GM18858 (cell line): ENCODE measurements around the gene ZSCAN25.
"Not testable (repeated sequence)": the region's sequence is repeated elsewhere in the genome, so short reads cannot be mapped to it uniquely, and the experiment has no call there.

Experiments
- ATAC-seq: cut with Tn5 transposase; IDR thresholded peaks from one replicate; pipeline ENCODE4 v1.9.1; 2021; ENCODE audit not compliant: unreplicated experiment

Gene ZSCAN25

DNA sequence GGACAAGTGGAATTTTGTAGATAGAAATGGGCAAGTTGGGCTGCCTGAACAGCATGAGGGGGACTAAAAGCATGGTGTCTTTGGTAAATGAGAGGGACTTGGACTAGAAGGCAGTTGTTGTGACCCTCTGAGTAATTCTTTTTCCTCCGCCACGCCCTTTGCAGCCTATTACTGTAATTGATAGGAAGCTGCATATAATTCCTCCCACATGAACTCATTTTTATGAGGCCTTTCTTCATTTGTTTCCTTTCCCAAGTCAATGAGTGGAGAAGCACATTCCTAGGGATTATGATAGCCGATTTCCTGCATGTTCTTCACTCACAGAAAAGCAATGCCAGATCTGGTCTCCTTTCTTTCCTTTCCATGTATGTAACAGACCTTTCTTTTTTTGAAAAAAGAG, 27.7 kb downstream of the ZSCAN25 start:
- no peak for ATAC-seq

DNA sequence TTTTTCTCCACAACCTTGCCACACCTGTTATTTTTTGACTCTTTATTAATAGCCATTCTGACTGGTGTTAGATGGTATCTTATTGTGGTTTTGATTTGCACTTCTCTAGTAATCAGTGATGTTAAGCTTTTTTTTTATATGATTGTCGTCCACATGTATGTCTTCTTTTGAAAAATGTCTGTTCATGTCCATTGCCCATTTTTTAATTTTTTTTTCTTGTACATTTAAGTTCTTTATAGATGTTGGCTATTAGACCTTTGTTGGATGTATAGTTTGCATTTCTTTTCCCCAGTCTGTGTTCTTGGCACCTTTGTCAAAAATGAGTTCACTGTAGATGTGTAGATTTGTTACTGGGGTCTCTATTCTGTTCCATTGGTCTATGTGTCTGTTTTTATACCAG, 28.8 kb downstream of the ZSCAN25 start:
- no peak for ATAC-seq

DNA sequence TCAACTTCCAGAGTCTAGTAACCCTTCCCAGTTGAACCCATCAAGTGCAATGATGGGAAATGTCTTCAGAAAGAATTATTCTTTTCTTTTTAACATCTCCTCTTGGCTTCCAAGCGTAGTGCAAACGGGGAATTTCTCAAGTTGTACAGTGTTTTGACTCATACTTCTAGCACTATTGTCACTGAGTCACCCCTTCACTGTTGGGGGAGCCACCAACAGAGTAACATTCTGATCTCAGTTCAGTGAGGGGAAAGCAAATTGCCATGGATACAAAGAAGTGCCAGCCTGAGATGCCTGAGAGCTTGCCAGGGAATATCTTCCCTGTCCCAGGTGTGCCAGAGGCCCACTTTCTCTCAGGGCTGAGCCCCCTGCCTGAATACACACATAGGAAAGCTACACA, 32.1 kb downstream of the ZSCAN25 start:
- ATAC-seq = no peak

DNA sequence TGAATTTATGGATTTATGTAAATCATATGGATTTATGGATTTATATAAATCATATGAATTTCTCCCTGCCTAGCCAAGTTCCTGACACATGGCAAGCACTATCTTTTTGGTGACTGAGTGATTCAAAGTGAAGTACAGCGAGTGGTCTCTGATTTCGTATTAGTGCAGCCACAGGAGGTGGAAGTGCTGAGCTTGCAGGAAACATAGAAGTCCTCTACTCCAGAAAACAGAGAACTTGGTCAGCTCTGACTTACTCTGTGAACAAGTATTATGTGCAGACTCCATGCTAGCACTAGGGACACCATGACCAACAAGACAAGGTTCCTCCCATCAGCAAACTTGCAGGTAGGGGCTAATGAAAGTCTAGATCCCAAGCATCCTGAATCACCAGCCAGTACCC, 34.5 kb downstream of the ZSCAN25 start:
- ATAC-seq = no peak

DNA sequence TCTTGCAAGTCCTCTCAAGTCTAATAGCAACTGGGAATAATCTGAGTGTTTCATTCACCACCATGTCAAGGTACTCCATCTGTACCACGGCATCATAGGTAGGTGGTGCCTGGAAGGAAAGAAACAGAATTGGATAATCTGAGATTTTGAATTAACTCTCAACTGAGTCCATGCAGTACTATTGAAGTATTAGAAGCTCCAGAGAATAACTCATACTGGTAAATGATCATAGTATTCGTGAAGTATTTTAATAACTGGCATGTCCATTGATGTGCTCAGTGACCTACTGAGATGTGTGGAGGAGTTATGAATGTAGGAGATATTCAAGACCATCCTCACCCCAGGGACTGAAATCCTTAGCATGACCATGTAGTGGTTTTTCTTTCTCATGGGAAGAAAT, 35.9 kb downstream of the ZSCAN25 start:
- ATAC-seq = no peak

DNA sequence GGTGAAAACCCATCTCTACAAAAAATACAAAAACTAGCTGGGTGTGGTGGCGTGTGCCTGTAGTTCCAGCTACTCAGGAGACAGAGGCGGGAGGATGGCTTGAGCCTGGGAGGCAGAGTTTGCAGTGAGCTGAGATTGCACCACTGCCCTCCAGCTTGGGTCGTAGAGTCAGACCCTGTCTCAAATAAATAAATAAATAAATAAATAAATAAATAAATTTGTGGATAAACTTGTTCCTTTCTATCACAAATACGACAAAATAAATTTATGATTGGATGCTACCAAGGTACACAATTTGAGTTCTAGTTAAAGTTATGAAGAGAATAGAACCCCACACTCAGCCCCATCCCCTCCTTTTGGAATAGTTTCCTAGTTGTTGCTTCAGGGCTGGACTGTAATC, 36.5 kb downstream of the ZSCAN25 start:
- ATAC-seq = not testable (repeated sequence)

DNA sequence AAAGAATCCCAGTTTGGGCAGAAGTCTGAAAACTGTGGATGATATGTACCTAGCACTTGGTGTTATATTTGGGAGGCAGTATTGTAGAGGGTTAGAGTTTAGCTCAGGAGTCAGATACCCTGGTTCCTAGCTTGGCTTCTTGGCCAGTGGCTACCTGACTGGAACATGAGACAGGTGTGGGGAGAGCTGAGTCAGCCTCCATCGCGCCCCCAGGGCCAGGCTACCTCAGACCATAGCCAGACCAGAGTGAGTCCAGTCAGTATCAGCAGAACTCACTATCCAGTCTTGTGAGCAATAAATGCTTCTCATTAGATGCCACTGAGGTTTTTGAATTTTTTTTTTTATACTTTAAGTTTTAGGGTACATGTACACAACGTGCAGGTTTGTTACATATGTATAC, 37.0 kb downstream of the ZSCAN25 start:
- ATAC-seq = no peak

DNA sequence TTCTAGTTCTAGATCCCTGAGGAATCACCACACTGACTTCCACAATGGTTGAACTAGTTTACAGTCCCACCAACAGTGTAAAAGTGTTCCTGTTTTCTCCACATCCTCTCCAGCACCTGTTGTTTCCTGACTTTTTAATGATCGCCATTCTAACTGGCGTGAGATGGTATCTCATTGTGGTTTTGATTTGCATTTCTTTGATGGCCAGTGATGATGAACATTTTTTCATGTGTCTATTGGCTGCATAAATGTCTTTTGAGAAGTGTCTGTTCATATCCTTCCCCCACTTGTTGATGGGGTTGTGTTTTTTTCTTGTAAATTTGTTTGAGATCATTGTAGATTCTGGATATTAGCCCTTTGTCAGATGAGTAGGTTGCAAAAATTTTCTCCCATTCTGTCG, 37.9 kb downstream of the ZSCAN25 start:
- ATAC-seq = not testable (repeated sequence)

DNA sequence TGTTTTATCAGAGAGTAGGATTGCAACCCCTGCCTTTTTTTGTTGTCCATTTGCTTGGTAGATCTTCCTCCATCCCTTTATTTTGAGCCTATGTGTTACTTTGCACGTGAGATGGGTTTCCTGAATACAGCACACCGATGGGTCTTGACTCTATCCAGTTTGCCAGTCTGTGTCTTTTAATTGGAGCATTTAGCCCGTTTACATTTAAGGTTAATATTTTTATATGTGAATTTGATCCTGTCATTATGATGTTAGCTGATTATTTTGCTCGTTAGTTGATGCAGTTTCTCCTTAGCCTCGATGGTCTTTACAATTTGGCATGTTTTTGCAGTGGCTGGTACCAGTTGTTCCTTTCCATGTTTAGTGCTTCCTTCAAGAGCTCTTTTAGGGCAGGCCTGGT, 41.1 kb downstream of the ZSCAN25 start:
- ATAC-seq = not testable (repeated sequence)

DNA sequence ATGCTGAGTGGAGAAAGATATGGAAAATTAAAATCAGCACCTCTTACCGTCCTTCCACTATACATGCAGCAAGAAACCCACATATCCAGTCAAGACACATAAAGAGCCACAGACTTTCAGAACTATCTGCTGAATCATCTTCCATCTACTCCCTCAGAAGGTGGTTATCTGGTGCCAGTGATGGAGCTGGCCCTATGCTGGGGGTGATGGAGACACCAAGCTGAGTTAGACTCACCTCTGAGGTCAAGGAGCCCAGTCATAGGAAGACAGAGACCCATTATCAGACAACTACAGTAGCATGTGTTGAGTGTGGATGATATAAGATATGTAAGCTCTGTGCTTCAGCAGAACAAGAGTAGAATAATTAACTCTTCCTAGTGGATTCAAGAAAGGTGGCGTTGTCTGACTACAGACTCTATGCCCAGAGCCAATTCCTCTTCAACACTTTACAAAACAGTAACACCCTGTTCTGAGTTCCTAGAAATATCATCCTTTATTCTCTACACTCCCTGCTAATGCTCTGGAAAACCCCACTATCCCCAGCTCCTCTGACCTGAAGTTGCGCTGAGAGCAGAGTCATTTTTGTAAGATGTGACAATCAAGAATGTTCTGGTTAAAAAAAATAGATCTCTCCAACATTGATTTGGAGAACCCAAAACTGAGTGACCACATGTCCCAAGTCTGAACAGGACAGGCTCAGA, 48.7 kb downstream of the ZSCAN25 start:
- no peak for ATAC-seq

DNA sequence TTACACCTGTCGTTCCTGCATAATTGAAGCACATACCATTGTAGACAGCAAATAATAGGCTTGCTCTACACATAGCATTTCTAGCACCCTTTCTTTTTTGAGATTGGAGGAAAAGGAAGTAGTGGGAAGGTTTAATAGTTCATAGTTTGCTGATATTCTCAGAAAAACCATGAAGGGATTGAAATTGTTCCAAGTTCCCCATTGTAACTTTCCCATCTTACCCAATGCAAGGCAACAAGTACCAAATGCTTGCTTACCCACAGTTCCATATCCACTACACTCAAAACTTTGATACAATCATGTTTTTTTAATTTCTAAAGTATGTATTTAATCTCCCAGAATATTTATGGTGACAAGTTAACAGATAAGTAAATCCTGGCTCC, 49.3 kb downstream of the ZSCAN25 start:
- no peak for ATAC-seq

DNA sequence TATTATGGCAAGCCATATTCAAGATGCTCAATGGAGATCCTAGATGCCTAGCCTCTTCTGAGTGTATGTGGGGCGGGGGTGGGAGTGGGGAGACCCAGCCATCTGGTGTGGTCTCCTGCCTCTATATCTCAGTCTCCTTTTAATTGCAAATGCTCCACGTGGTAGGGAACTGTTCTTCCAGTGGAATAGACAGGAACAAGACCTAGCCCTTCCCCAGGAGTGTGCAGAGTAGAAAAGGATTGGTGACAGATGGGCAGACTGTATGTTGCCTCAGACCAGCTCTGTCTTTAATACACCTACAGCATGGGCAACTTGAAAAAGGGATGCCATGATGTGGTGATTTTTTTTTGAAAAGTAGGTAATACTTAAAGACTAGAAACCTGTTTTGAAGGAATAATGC, 50.4 kb downstream of the ZSCAN25 start:
- no peak for ATAC-seq

DNA sequence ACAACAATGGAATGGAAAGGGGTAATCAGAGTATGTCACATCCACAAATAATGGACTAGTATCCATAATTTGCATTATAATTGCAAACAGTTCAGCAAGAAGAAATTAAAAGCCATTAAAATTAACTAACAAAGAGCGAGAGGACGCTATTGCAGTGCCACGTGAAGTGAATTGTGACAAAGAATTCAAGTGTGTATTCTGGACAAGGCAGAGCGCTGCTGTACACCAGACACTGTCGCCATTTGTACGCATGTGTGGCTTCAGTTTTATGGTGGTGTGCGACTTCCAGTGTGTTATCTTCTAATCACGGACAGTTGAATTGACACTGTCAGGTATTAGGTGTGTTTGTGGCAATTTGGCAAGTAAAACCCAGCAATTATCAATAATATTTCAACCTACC, 51.8 kb downstream of the ZSCAN25 start:
- ATAC-seq = no peak

DNA sequence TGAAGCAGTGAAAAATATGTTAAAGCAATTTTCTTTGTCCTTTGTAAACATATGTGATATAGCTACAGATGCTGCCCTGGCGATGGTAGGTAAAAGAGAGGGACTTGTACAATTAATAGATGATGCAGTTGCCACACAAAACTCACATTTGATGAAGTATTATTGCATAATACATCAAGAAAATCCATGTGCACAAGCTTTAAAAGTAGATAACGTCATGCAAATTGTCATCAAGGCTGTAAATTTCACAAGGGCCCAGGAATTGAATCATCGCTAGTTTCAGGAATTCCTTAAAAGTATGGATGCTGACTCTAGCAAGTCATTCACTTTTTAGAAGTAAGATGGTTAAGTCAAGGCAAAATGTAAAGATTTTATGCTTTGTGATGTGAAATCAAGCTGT, 53.0 kb downstream of the ZSCAN25 start:
- ATAC-seq = no peak

DNA sequence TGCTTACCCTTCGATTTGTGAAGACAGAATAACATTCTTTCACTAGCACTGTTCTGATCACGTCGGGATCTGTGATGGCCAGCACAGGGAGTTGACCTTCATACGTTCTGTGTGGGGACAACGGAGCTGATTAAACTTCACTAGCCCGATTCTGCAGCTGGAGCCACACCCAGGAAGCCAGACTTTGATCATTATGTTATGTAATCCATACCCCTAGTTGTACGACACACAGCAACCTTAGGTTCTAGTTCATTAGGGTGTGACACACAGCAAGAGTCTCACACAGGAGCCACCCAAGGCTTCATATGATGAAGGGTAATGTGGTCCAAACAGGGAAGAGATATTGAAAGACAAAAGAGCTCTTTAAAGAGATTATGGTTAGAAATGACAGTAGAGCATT, 55.8 kb downstream of the ZSCAN25 start:
- no peak for ATAC-seq

DNA sequence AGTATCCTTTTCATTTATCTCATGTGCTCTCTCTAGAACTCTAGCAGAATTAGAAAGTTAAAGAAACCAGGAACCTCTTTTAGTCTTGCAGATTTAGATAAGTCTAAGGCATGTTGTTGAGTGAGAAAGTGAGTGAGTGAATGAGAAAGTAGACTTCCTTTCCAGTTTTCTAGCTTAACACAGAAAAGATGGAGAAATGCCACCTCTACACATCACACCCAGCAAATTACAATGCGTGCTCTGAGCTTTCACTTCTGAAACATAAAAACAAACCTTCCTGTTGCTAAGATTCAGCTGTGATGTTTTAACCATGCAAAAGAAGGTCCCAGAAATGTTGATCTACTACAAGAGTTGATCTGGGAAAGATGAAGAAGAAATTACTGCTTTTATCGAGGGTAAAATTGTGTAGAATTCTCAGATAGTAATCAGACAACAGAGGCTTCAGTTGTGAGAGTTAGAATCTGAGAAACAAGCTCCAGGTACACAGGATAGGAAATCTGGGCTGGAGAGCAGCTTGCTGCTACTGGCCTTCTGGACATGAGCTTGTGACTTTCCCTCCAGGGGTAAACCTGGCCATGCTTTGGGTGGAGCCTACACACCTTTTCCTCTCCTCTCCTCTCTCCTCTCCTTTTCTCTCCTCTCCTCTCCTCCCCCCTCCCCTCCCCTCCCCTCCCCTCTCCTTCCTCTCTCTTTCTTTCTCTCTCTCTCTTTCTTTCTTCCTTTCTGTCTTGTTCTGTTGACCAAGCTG, 58.4 kb downstream of the ZSCAN25 start:
- ATAC-seq = no peak

DNA sequence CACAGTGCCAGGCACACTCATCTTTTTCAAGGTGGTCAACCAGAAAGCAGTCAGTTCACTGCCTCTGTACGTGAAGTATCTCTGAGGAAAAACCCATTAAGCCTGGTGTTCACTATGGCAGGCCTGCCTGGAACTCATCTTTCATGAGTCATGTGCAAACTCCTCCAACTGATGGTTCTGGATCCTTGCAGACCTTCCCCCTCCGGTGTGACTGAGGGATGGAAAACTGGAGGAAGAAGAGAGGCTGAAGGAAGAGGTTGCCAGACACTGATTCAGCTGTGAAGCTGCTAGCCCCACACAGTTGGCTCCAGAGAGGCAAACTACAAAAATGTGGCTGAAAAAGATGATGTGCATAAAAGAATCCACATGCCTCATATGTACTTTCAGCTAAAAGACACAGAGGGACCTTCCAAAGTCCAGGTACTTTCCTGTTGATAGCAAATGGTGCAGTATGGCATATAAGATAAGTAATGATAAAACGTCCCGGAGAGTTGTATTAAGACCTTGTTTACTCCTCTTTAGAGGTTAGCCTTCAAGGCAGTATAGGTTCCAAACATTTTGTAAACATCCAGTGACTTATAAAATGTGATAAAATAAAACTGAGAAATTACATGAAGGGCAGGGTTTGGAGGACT, 60.4 kb downstream of the ZSCAN25 start:
- no peak for ATAC-seq

DNA sequence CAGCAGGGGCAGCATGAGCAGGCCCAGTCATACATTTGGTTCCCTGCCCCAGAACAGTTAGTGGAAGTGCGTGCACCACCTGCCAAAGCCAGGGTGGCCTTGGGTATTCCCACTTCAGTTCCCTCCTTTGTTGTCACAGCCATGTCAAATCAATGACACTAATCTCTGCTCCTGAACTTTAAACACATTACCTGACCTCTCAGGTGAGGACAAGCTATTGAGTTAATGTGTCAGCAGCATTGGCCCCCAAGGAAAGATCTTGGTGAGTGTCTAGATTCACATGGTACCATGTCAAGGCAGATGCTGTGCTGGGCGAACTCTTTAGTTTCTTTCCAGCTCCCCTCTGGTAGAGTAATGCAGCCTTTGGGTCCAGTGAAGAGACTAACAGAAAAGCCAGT, 60.9 kb downstream of the ZSCAN25 start:
- ATAC-seq = no peak

DNA sequence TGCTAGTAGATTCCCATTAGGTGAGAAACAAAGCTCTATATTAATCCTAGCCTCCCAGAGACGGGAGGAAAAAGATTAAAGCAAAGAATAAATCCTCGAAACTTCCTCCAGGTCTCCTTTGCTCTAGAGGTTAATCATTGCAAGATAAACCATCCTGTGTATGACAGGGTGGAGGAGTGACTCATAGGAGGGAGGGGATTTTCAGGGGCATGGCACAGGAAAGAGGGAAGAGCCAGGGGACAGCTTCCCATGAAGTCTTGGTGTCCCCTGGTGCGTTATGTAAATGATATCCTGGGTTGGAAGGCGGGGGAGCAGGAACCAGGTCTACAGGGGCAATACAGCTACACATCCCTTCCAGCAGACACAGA, 62.3 kb downstream of the ZSCAN25 start:
- ATAC-seq = no peak

DNA sequence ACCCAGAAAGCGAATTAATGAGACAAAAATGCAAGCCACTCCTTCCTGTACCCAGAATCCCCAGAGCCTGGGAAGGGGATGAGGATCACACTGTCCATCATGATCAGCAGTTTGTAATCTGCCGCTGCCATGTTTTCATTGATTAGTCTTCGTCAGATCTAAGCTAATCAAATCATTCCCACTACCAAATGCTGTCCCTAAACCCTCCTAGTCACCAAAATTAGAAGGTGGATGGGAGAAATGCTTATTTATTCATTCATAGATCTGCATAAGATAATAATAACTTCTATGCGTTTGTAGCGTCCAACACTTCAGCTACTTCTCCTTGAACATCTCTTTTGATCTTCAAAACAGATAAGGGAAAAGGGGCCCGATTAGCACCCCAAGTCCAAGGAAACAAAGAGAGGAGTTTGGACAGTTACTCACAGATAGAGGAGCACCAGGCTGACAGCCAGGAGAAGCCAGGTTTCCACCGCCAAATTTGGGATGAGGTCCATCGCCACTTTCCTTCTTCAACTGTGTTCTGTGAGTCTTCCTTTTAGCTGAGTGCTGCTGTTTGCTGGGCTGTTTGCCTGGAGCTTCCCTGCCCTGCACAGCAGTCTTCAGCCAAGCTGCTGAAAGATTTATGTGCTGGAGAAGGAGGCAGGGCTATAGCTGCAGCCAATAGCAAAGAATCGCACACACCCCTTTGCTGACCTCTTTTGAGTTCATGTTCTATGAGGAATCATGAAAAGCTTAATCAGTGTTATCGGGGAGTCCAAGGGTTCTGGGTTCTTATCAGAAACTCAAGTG, 62.9 kb downstream of the ZSCAN25 start, which contains the start of gene CYP3A5:
Gene CYP3A5 (minus strand): TSS at position 597 of the 792 bp plus-strand sequence. CDS start 100 bp downstream, at position 497.
- ATAC-seq = no peak
